H1 (cell line): ENCODE measurements around the gene PRMT2. TPM values are rescaled to one million over a fixed set of nuclear protein-coding genes. Genes with fewer than 3 reads are reported as not detected.

Experiments used
- CTCF ChIA-PET: fragments of 300-600 bp; sonication (Branson Sonifier 250); formaldehyde crosslinking; loops from one replicate; lab custom pipeline; 2021; ENCODE audit not compliant: partially characterized antibody; lab: Charles Lee
- POLR2A ChIA-PET: fragments of 300-600 bp; sonication (Branson Sonifier 250); formaldehyde crosslinking; loops from one replicate; lab custom pipeline; 2021; ENCODE audit warnings: inconsistent platforms; ENCODE audit not compliant: partially characterized antibody; lab: Charles Lee
- DNase-seq, 2 experiments: peaks; one replicate each; pipeline versions ENCODE4 v3.0.0 to v3.0.0-alpha.2; 2010 to 2022; ENCODE audit warnings: low spot score in 2 of 2, low read depth in 1 of 2, mixed read lengths in 1 of 2
- FAIRE-seq: peaks from 2 replicates; lab custom pipeline; 2011; peaks lifted over from hg19 to GRCh38; lab: Jason Lieb, UNC
- H2AFZ ChIP-seq: 2 replicates; pipeline ENCODE4 v1.8.1; 2012; ENCODE audit warnings: low read length, inconsistent platforms
- H2AK5ac ChIP-seq: 2 replicates; pipeline ENCODE4 v1.6.1; 2013; ENCODE audit warnings: low read depth, low read length
- H2BK120ac ChIP-seq: replicated peaks from 2 replicates; pipeline ENCODE3; 2013; ENCODE audit warnings: low read depth, low read length, inconsistent platforms
- H2BK12ac ChIP-seq: 2 replicates; pipeline ENCODE4 v1.6.1; 2013; ENCODE audit warnings: low read depth, low read length
- H2BK15ac ChIP-seq: 2 replicates; pipeline ENCODE4 v1.6.1; 2013; ENCODE audit warnings: low read length
- H2BK20ac ChIP-seq: 2 replicates; pipeline ENCODE4 v1.6.1; 2013; ENCODE audit warnings: low read length
- H2BK5ac ChIP-seq: 2 replicates; pipeline ENCODE4 v1.6.1; 2013; ENCODE audit warnings: low read depth, low read length
- H3K14ac ChIP-seq: 2 replicates; pipeline ENCODE4 v1.6.1; 2013; ENCODE audit warnings: inconsistent platforms; ENCODE audit not compliant: insufficient read length
- H3K18ac ChIP-seq: 2 replicates; pipeline ENCODE4 v1.6.1; 2013; ENCODE audit warnings: low read length; ENCODE audit errors: extremely low read depth
- H3K23ac ChIP-seq: 2 replicates; pipeline ENCODE4 v1.6.1; 2013; ENCODE audit warnings: inconsistent platforms; ENCODE audit not compliant: insufficient read length
- H3K23me2 ChIP-seq: 2 replicates; pipeline ENCODE4 v1.6.1; 2013; ENCODE audit warnings: low read depth, low read length
- H3K27ac ChIP-seq: 2 replicates; pipeline ENCODE4 v1.6.1; 2011; ENCODE audit warnings: low read depth, low read length, inconsistent platforms
- H3K27me3 ChIP-seq, 4 experiments: replicated peaks in 1 of 4; 1 replicate in 1 of 4; 2 replicates in 3 of 4; pipeline versions ENCODE4 v1.6.1 to v1.8.1; 2011 to 2013; ENCODE audit warnings: low read length in 3 of 4, mild to moderate bottlenecking in 3 of 4, inconsistent platforms in 2 of 4, mixed read lengths in 2 of 4, moderate library complexity in 1 of 4; ENCODE audit not compliant: control insufficient read depth in 3 of 4, insufficient read depth in 3 of 4; ENCODE audit errors: extremely low read depth in 1 of 4
- H3K36me3 ChIP-seq, 4 experiments: 2 replicates each; pipeline versions ENCODE4 v1.6.1 to v1.8.1; 2011 to 2013; ENCODE audit warnings: mild to moderate bottlenecking in 4 of 4, low read length in 3 of 4, moderate library complexity in 2 of 4, control low read depth in 1 of 4, inconsistent platforms in 1 of 4; ENCODE audit not compliant: insufficient read depth in 4 of 4, control insufficient read depth in 2 of 4
- H3K4ac ChIP-seq: replicated peaks from 2 replicates; pipeline ENCODE3; 2013; ENCODE audit warnings: low read length, low read depth, mixed read lengths, inconsistent platforms; ENCODE audit not compliant: insufficient read length
- H3K4me1 ChIP-seq, 4 experiments: replicated peaks in 1 of 4; 1 replicate in 1 of 4; 2 replicates in 3 of 4; pipeline versions ENCODE4 v1.6.1 to v1.8.1; 2011 to 2013; ENCODE audit warnings: low read length in 3 of 4, inconsistent platforms in 2 of 4, mixed read lengths in 1 of 4; ENCODE audit not compliant: insufficient read depth in 4 of 4, control insufficient read depth in 3 of 4
- H3K4me2 ChIP-seq, 2 experiments: 2 replicates each; pipeline versions ENCODE4 v1.6.1 to v1.8.1; 2011 to 2013; ENCODE audit warnings: low read depth in 2 of 2, low read length in 2 of 2, control low read depth in 1 of 2, inconsistent platforms in 1 of 2, mild to moderate bottlenecking in 1 of 2; ENCODE audit not compliant: insufficient read depth in 1 of 2
- H3K4me3 ChIP-seq, 4 experiments: fragments of 200-600, 300-600 bp in 1 of 4; sonication (generic), shearing (Covaris generic), sonication (Bioruptor Twin) in 1 of 4; 2 replicates each; pipeline versions ENCODE4 v1.5.1 to v1.8.1; 2011 to 2016; ENCODE audit warnings: low read length in 4 of 4, low read depth in 3 of 4, control low read depth in 2 of 4, inconsistent platforms in 2 of 4, mild to moderate bottlenecking in 2 of 4, mixed read lengths in 1 of 4, moderate library complexity in 1 of 4; ENCODE audit not compliant: insufficient read depth in 2 of 4; ENCODE audit errors: extremely low read depth in 1 of 4
- H3K56ac ChIP-seq: replicated peaks from 2 replicates; pipeline ENCODE3; 2013; ENCODE audit warnings: low read depth, mild to moderate bottlenecking, mixed read lengths, low read length, inconsistent platforms; ENCODE audit not compliant: insufficient read length
- H3K79me1 ChIP-seq: 2 replicates; pipeline ENCODE4 v1.6.1; 2013; ENCODE audit warnings: low read depth, low read length, control low read depth
- H3K79me2 ChIP-seq, 2 experiments: 2 replicates each; pipeline versions ENCODE4 v1.6.1 to v1.8.1; 2012 to 2013; ENCODE audit warnings: low read length in 2 of 2, mild to moderate bottlenecking in 2 of 2, inconsistent platforms in 1 of 2; ENCODE audit not compliant: insufficient read depth in 2 of 2, control insufficient read depth in 1 of 2
- H3K9ac ChIP-seq, 4 experiments: replicated peaks in 1 of 4; 1 replicate in 1 of 4; 2 replicates in 3 of 4; pipeline versions ENCODE4 v1.6.1 to v1.8.1; 2011 to 2013; ENCODE audit warnings: low read depth in 3 of 4, low read length in 3 of 4, control low read depth in 2 of 4, mild to moderate bottlenecking in 2 of 4, moderate library complexity in 2 of 4, inconsistent platforms in 1 of 4; ENCODE audit errors: extremely low read depth in 1 of 4
- H3K9me3 ChIP-seq, 2 experiments: 2 replicates each; pipeline versions ENCODE4 v1.6.1 to v1.8.1; 2012 to 2013; ENCODE audit warnings: mild to moderate bottlenecking in 2 of 2, moderate library complexity in 2 of 2, control low read depth in 1 of 2, inconsistent platforms in 1 of 2, low read depth in 1 of 2, low read length in 1 of 2, mixed read lengths in 1 of 2; ENCODE audit not compliant: insufficient read depth in 2 of 2
- H4K20me1 ChIP-seq, 2 experiments: replicated peaks in 1 of 2; 2 replicates each; pipeline versions ENCODE3 to v1.8.1; 2011 to 2013; ENCODE audit warnings: inconsistent platforms in 2 of 2, low read length in 2 of 2, mild to moderate bottlenecking in 1 of 2; ENCODE audit not compliant: insufficient read depth in 2 of 2, control insufficient read depth in 1 of 2
- H4K5ac ChIP-seq: 2 replicates; pipeline ENCODE4 v1.6.1; 2013; ENCODE audit warnings: low read length, low read depth, mixed read lengths, inconsistent platforms; ENCODE audit not compliant: insufficient read length
- H4K8ac ChIP-seq: 2 replicates; pipeline ENCODE4 v1.8.0; 2013; ENCODE audit warnings: mild to moderate bottlenecking, moderate library complexity, low read length, inconsistent platforms; ENCODE audit not compliant: insufficient read depth; ENCODE audit errors: extremely low read depth
- H4K91ac ChIP-seq: replicated peaks from 2 replicates; pipeline ENCODE3; 2013; ENCODE audit warnings: low read length, mixed read lengths, inconsistent platforms; ENCODE audit not compliant: insufficient read length
- CEBPB ChIP-seq: IDR thresholded peaks from 2 replicates; pipeline ENCODE4 v1.6.1; 2012; ENCODE audit warnings: low read depth, low read length
- CREB1 ChIP-seq: IDR thresholded peaks from 2 replicates; pipeline ENCODE4 v1.6.1; 2012; ENCODE audit warnings: inconsistent platforms
- HDAC6 ChIP-seq: IDR thresholded peaks from one replicate; pipeline ENCODE4 v1.7.1; 2012; ENCODE audit warnings: low read depth, mild to moderate bottlenecking, inconsistent platforms, low read length, moderate library complexity
- KDM1A ChIP-seq: fragments of 200-600, 300-600 bp; sonication (generic); IDR thresholded peaks from 2 replicates; pipeline ENCODE4 v1.7.1; 2016; ENCODE audit warnings: mild to moderate bottlenecking, low read length, borderline replicate concordance
- NRF1 ChIP-seq: IDR thresholded peaks from 2 replicates; pipeline ENCODE4 v1.6.1; 2011; ENCODE audit warnings: mild to moderate bottlenecking, low read depth, low read length, improper control_type of control experiment
- POU5F1 ChIP-seq: IDR thresholded peaks from 2 replicates; pipeline ENCODE4 v1.6.1; 2011; ENCODE audit warnings: low read depth, mild to moderate bottlenecking, low read length, moderate library complexity
- SIN3A ChIP-seq, 2 experiments: IDR thresholded peaks in 1 of 2; conservative IDR thresholded peaks in 1 of 2; 2 replicates each; pipeline ENCODE4 v1.6.1; 2011 to 2012; ENCODE audit warnings: low read length in 2 of 2, improper control_type of control experiment in 1 of 2, low read depth in 1 of 2, mild to moderate bottlenecking in 1 of 2
- SP2 ChIP-seq: IDR thresholded peaks from 2 replicates; pipeline ENCODE4 v1.6.1; 2012; ENCODE audit warnings: mild to moderate bottlenecking, low read length, inconsistent platforms
- TBP ChIP-seq: IDR thresholded peaks from 2 replicates; pipeline ENCODE4 v1.6.1; 2011; ENCODE audit warnings: low read depth, low read length, improper control_type of control experiment
- USF2 ChIP-seq: IDR thresholded peaks from 2 replicates; pipeline ENCODE4 v1.6.1; 2011; ENCODE audit warnings: low read length, improper control_type of control experiment
- WGBS, 2 experiments: shearing (Covaris generic) in 1 of 2; methylation state at CpG; one replicate each; pipeline versions ENCODE4 v1.1.6 to v1.1.7; 2013 to 2015; ENCODE audit warnings: low lambda C conversion rate in 2 of 2, mixed read lengths in 2 of 2, inconsistent platforms in 1 of 2, low coverage in 1 of 2, missing lambda C conversion rate in 1 of 2; ENCODE audit not compliant: insufficient replicate concordance in 2 of 2, insufficient coverage in 1 of 2, insufficient read length in 1 of 2; ENCODE audit errors: extremely low coverage in 1 of 2, missing lambda C conversion rate in 1 of 2; 5-methylcytosine and 5-hydroxymethylcytosine counted together
- polyA plus RNA-seq, 7 experiments: library from polyadenylated mRNA; depleted of rRNA in 3 of 7; stranded (reverse) in 5 of 7; unstranded in 2 of 7; fragments of >200 nt in 5 of 7; fragments of 200-250 nt in 2 of 7; gene quantifications; 1 replicate in 5 of 7; 2 replicates in 1 of 7; 4 replicates in 1 of 7; pipeline versions ENCODE4 v1.2.1 to v1.2.3, GENCODE V29; 2011 to 2013; ENCODE audit warnings: missing spikeins in 2 of 7, mixed read lengths in 2 of 7
- total RNA-seq: library from RNA; stranded (reverse); fragmentation: NEBNext Ultra II Directional; extraction: Animal tissue kit (Norgen Biotek cat#: 25700); gene quantifications from 2 replicates; pipeline ENCODE4 v1.2.1, GENCODE V29; 2021

Gene PRMT2
- total and polyA plus RNA-seq, 2 of the 8 experiments (the other 6 are each of a cell fraction or from before 2014, with no cell fraction given), result 45.8 to 59.2 TPM

DNA sequence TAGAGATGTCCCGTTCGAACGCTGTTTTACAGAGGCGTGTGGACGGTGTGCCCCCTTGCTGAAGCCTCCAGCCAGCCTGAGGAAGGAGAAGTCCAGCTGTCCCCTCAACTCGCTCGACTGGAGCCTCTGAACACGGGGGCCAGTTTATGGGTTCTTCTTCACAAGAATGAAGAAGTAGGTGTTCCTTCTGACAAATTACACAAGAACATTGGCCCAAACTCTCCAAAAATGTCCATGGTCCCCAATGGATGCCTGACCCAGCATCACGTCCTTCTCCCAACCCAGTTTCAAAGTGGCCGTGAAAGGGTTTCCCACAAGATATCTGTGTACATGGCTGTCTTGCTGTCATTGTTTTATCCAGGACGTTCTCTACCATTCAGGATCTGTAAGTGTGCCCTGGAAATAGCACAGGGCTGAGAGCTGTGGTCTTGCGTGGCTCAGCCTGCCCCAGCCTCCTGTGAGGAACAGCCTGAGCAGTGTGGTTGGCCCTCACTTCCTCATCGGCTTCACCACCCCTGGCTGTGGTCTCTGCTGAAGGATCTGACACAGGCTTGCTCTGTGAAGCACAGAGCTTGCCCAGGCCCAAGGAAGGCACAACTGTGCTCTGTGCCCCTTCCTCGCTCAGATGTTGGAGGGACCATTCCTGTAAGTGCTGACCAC, 29.6 kb upstream of the PRMT2 start:
- Histone ChIP-seq H3K18ac (no peak overlapping the region), H3K56ac (no peak overlapping the region), H3K4me1 (peaks cover 3 to 11% (median 4%) of the 10 kb centered on the region in 4 experiments; a peak in 4 of 7 replicates), H2BK15ac (0 out of 2 replicates have a peak overlapping the region, but pooled peaks have one; percentile 36), H3K4me3 (no peak overlapping the region), H2BK120ac (no peak overlapping the region), H3K9me3 (peaks cover 6 to 8% of the 10 kb centered on the region in 2 experiments; a peak in 2 of 4 replicates), H3K79me2 (no peaks in the 10 kb centered on the region), H2BK20ac (no peak overlapping the region), H3K23ac (no peak overlapping the region), H3K9ac (no peak overlapping the region), H4K5ac (no peak overlapping the region), H2AK5ac (no peak overlapping the region), H3K27me3 (no peaks in the 10 kb centered on the region), H3K79me1 (no peaks in the 10 kb centered on the region), H4K8ac (no peak overlapping the region), H2BK5ac (no peak overlapping the region), H4K20me1 (no peaks in the 10 kb centered on the region), H3K4ac (no peak overlapping the region), H3K27ac (no peak overlapping the region), H3K36me3 (no peaks in the 10 kb centered on the region), H3K14ac (no peak overlapping the region), H2AFZ (no peak overlapping the region), H2BK12ac (peak overlapping the region; percentile 55; the same call in 1 of the 2 replicates), H3K23me2 (no peaks in the 10 kb centered on the region), H4K91ac (peak overlapping the region; percentile 44), H3K4me2 (no peak overlapping the region)
- ChIA-PET CTCF (interaction anchor here (1.6 kb wide), 1 partner anchor 15 kb away, joined by 4 read pairs; no protein-coding TSS in a partner anchor), POLR2A (no interaction called here)
- TF ChIP-seq USF2 (no peak), SIN3A (conservative IDR thresholded peaks at IDR 0.05 in 1 of 2, IDR thresholded peaks at IDR 0.05 in 1 of 2; ENCODE audit: low read depth in 1 of 2, low read length in 2 of 2) (no peak), KDM1A (no peak), SP2 (no peak), NRF1 (no peak), HDAC6 (no peak), TBP (no peak), POU5F1 (no peak), CREB1 (no peak), CEBPB (no peak)
- no peak for DNase-seq
- FAIRE-seq, result no peak
- 81% methylated on average over 14 of the region's 14 CpGs; no CpG with 5 or more reads in 1 of the 2 experiments for WGBS, 2 experiments
